Measurements from ENCODE around the gene IRF5. TPM values are rescaled to one million over a fixed set of nuclear protein-coding genes. Genes with fewer than 3 reads are reported as not detected.

Gene IRF5
- total and polyA plus RNA-seq, 10 of the 15 experiments (the other 5 are each of a cell fraction or from before 2014, with no cell fraction given), result 5.4 to 90.3 (median 61.7) TPM

DNA sequence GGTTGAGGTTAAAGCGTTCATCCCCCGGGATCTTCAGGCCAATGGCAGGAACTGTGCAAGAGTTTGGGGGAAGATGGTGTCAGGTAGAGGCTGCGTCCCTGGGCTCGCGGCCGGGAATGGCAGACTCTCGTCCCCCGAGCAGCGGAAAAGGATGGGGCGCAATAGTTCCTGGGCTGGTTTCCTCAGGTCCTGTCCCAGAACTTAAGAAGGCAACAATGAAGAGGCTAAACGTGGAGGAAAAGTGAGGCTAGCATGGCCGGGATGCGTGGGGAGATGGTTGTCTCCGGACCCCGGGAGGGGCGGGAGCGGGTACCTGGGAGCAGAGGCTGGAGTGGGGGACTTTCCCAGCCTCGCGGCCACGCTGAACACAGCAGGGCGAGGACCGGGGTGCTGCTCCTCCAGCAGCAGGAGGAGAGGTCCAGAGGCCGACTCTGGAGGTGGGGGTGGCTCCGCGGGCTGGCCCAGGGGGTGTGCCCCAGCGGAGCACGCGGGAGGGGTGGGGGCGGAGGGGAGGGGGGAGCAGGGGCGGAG is 882 bp downstream of the IRF5 start:
- FAIRE-seq (no peak), ATAC-seq (peak; percentile 18), DNase-seq (ENCODE audit: low read depth, low spot score) (no peak)
- Histone ChIP-seq H3K27ac (ENCODE audit: control insufficient read depth, insufficient read depth) (peak overlapping the region; percentile 96), H2AFZ (ENCODE audit: control insufficient read depth, low read depth, low read length) (peak overlapping the region; percentile 15), H3K4me1 (ENCODE audit: control insufficient read depth, insufficient read depth, low read length) (peaks cover 50% of the 10 kb centered on the region), H3K36me3 (ENCODE audit: control insufficient read depth in 2 of 2, insufficient read depth in 2 of 2, low read length in 1 of 2) (peaks cover 0 to 5% of the 10 kb centered on the region in 2 experiments; a peak in 2 of 4 replicates), H4K20me1 (ENCODE audit: control insufficient read depth, insufficient read depth) (no peaks in the 10 kb centered on the region), H3K27me3 (replicated peaks in 1 of 2; ENCODE audit: control insufficient read depth in 2 of 2, insufficient read depth in 2 of 2, low read length in 1 of 2) (no peaks in the 10 kb centered on the region), H3K9ac (ENCODE audit: control insufficient read depth, insufficient read depth, low read length) (peak overlapping the region; percentile 97), H3K79me2 (ENCODE audit: control insufficient read depth, insufficient read depth, low read length) (peaks cover 85% of the 10 kb centered on the region), H3K9me3 (replicated peaks; ENCODE audit: control insufficient read depth, insufficient read depth, low read length) (no peaks in the 10 kb centered on the region), H3K4me2 (ENCODE audit: control insufficient read depth, insufficient read depth) (peak overlapping the region; percentile 98), H3K4me3 (peak overlapping the region; percentile 82)
- BruUV-seq (replicated peaks), result TSS peak; percentile 67
- ChIA-PET CTCF (interaction anchor here (0.6 to 2.4 kb wide), 7 partner anchors 24 to 332 kb away, joined by 3 to 16 read pairs (median 4); partner anchors contain the start of gene KCP), POLR2A (interaction anchor here (0.5 to 6.7 kb wide), 14 partner anchors 17 to 274 kb away, joined by 3 to 107 read pairs (median 8); partner anchors contain the start of genes KCP and TNPO3), RAD21 (ENCODE audit: unreplicated experiment) (interaction anchor here (0.8 to 5.6 kb wide), 14 partner anchors 14 to 271 kb away, joined by 3 to 40 read pairs (median 14); partner anchors contain the start of gene TNPO3), SMC1A (ENCODE audit: uncharacterized antibody, unreplicated experiment) (interaction anchor here (1.3 to 3.7 kb wide), 9 partner anchors 15 to 154 kb away, joined by 3 to 37 read pairs (median 15); partner anchors contain the start of gene TNPO3)
- WGBS (ENCODE audit: insufficient coverage, insufficient replicate concordance, low lambda C conversion rate, missing lambda C conversion rate), result under 1% methylated on average over 16 of the region's 30 CpGs
- in situ Hi-C loops (cut with MboI) (no loop called here), intact Hi-C loops (cut with micrococcal nuclease; ENCODE audit: unreplicated experiment) (loop anchor here (10.0 kb wide), 2 partner anchors 206 to 676 kb away; partner anchors contain the start of genes NRF1 and TSPAN33)
- no peak; the same call in 1 of the 2 replicates for TF ChIP-seq ZBED1 (IDR thresholded peaks at IDR 0.05; ENCODE audit: borderline replicate concordance)
- no peak for TF ChIP-seq SMC3 (IDR thresholded peaks at IDR 0.05; ENCODE audit: borderline replicate concordance, low read length)
- TF ChIP-seq NRF1 (conservative IDR thresholded peaks at IDR 0.05; ENCODE audit: low read depth, low read length), result no peak
- TF ChIP-seq, protein P1, sequence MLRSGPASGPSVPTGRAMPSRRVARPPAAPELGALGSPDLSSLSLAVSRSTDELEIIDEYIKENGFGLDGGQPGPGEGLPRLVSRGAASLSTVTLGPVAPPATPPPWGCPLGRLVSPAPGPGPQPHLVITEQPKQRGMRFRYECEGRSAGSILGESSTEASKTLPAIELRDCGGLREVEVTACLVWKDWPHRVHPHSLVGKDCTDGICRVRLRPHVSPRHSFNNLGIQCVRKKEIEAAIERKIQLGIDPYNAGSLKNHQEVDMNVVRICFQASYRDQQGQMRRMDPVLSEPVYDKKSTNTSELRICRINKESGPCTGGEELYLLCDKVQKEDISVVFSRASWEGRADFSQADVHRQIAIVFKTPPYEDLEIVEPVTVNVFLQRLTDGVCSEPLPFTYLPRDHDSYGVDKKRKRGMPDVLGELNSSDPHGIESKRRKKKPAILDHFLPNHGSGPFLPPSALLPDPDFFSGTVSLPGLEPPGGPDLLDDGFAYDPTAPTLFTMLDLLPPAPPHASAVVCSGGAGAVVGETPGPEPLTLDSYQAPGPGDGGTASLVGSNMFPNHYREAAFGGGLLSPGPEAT (IDR thresholded peaks at IDR 0.05; ENCODE audit: low read depth), result peak; percentile 32
- no peak for TF ChIP-seq ZNF622 (IDR thresholded peaks at IDR 0.05)
- no peak for TF ChIP-seq RBBP5 (conservative IDR thresholded peaks at IDR 0.05)
- TF ChIP-seq BRCA1 (IDR thresholded peaks at IDR 0.05; ENCODE audit: low read depth, low read length), result no peak
- no peak for TF ChIP-seq FOXM1 (IDR thresholded peaks at IDR 0.05; ENCODE audit: low read depth, low read length)
- no peak for TF ChIP-seq RB1 (IDR thresholded peaks at IDR 0.05; ENCODE audit: borderline replicate concordance)
- TF ChIP-seq MXI1 (IDR thresholded peaks at IDR 0.05; ENCODE audit: low read depth, low read length), result no peak; the same call in 1 of the 2 replicates
- TF ChIP-seq, protein P2, sequence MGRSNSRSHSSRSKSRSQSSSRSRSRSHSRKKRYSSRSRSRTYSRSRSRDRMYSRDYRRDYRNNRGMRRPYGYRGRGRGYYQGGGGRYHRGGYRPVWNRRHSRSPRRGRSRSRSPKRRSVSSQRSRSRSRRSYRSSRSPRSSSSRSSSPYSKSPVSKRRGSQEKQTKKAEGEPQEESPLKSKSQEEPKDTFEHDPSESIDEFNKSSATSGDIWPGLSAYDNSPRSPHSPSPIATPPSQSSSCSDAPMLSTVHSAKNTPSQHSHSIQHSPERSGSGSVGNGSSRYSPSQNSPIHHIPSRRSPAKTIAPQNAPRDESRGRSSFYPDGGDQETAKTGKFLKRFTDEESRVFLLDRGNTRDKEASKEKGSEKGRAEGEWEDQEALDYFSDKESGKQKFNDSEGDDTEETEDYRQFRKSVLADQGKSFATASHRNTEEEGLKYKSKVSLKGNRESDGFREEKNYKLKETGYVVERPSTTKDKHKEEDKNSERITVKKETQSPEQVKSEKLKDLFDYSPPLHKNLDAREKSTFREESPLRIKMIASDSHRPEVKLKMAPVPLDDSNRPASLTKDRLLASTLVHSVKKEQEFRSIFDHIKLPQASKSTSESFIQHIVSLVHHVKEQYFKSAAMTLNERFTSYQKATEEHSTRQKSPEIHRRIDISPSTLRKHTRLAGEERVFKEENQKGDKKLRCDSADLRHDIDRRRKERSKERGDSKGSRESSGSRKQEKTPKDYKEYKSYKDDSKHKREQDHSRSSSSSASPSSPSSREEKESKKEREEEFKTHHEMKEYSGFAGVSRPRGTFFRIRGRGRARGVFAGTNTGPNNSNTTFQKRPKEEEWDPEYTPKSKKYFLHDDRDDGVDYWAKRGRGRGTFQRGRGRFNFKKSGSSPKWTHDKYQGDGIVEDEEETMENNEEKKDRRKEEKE (IDR thresholded peaks at IDR 0.05), result no peak
- no peak; the same call in 1 of the 2 replicates for TF ChIP-seq IKZF1 (conservative IDR thresholded peaks at IDR 0.05)
- no peak for TF ChIP-seq ZZZ3 (IDR thresholded peaks at IDR 0.05; ENCODE audit: control insufficient read depth, insufficient read length, low read depth)
- no peak for TF ChIP-seq KDM1A (IDR thresholded peaks at IDR 0.05; ENCODE audit: borderline replicate concordance)
- peak in 1 of 2 experiments; percentile 40; a peak in 1 of 3 replicates for TF ChIP-seq EGR1 (IDR thresholded peaks at IDR 0.05; ENCODE audit: borderline replicate concordance in 1 of 2, low read depth in 2 of 2, low read length in 2 of 2)
- TF ChIP-seq CBX3 (IDR thresholded peaks at IDR 0.05; ENCODE audit: borderline replicate concordance, low read depth), result no peak
- TF ChIP-seq MTA3 (IDR thresholded peaks at IDR 0.05; ENCODE audit: borderline replicate concordance, low read length), result no peak
- TF ChIP-seq RAD51 (IDR thresholded peaks at IDR 0.05), result no peak
